Calu3 (cell line): ENCODE measurements around the gene AFF2. TPM values are rescaled to one million over a fixed set of nuclear protein-coding genes. Genes with fewer than 3 reads are reported as not detected.

Experiments
- BruUV-seq: library from RNA; stranded (reverse); fragments of 400-500 nt; replicated peaks from 2 replicates; lab custom pipeline; 2021; lab: Mats Ljungman, UMichigan
- CTCF ChIA-PET: fragments of 300-600 bp; sonication (Branson Sonifier 250); formaldehyde crosslinking; loops from one replicate; lab custom pipeline; 2022; ENCODE audit warnings: antibody characterized with exemption; lab: Charles Lee
- DNase-seq: peaks from one replicate; pipeline ENCODE4 v3.0.0; 2022
- H3K27ac Mint-ChIP-seq: one replicate; pipeline ENCODE4 v1.8.0; 2022; ENCODE audit warnings: mixed read lengths; ENCODE audit not compliant: unreplicated experiment
- H3K27me3 Mint-ChIP-seq: one replicate; pipeline ENCODE4 v1.8.0; 2022; ENCODE audit warnings: mixed read lengths; ENCODE audit not compliant: unreplicated experiment
- H3K36me3 Mint-ChIP-seq: one replicate; pipeline ENCODE4 v1.8.0; 2022; ENCODE audit warnings: mild to moderate bottlenecking, moderate library complexity, mixed read lengths; ENCODE audit not compliant: insufficient read depth, unreplicated experiment
- H3K4me1 Mint-ChIP-seq: one replicate; pipeline ENCODE4 v1.8.0; 2022; ENCODE audit warnings: mild to moderate bottlenecking, low read depth, mixed read lengths; ENCODE audit not compliant: unreplicated experiment
- H3K4me3 Mint-ChIP-seq: one replicate; pipeline ENCODE4 v1.8.0; 2022; ENCODE audit warnings: mild to moderate bottlenecking, low read depth, moderate library complexity, mixed read lengths; ENCODE audit not compliant: unreplicated experiment
- H3K9me3 Mint-ChIP-seq: one replicate; pipeline ENCODE4 v1.8.0; 2022; ENCODE audit warnings: low read depth, mixed read lengths; ENCODE audit not compliant: unreplicated experiment
- CTCF ChIP-seq: fragments of 200-600 bp; IDR thresholded peaks from one replicate; pipeline ENCODE4 v1.8.0; 2022; ENCODE audit warnings: antibody characterized with exemption; ENCODE audit not compliant: unreplicated experiment
- intact Hi-C: fragments of 100-400 bp; cut with micrococcal nuclease; formaldehyde crosslinking; loops from one replicate; pipeline ENCODE4 v1.10.0; 2022; ENCODE audit not compliant: unreplicated experiment
- total RNA-seq: library from RNA; stranded (reverse); gene quantifications from 2 replicates; pipeline ENCODE4 v1.2.3, GENCODE V29; 2022

AFF2 gene
- total RNA-seq, 1 experiment from 2014 or later: 0.17 TPM

GRCh38 chrX:148961985-148962384, 461.6 kb downstream of the AFF2 start:
- CTCF ChIA-PET: no interaction called here
- no peak overlapping the region for H3K4me3 Mint-ChIP-seq
- H3K27me3 Mint-ChIP-seq: no peaks in the 10 kb centered on the region
- intact Hi-C loops: no loop called here
- H3K9me3 Mint-ChIP-seq: peaks cover 2% of the 10 kb centered on the region
- no peaks in the 10 kb centered on the region for H3K4me1 Mint-ChIP-seq
- BruUV-seq: no TSS peak
- DNase-seq: no peak
- H3K27ac Mint-ChIP-seq: no peak overlapping the region
- TF ChIP-seq CTCF: no peak
- no peaks in the 10 kb centered on the region for H3K36me3 Mint-ChIP-seq

- Mint-ChIP-seq H3K9me3 (peaks cover 5% of the 10 kb centered on the region), H3K27me3 (no peaks in the 10 kb centered on the region), H3K27ac (no peak overlapping the region), H3K4me3 (no peak overlapping the region), H3K4me1 (no peaks in the 10 kb centered on the region), H3K36me3 (no peaks in the 10 kb centered on the region)
- TF ChIP-seq CTCF: no peak
- no peak for DNase-seq
- CTCF ChIA-PET: no interaction called here
- no TSS peak for BruUV-seq
- intact Hi-C loops: no loop called here
Measured at GRCh38 chrX:148976571-148977400, 476.4 kb downstream of the AFF2 start.

- no peak for DNase-seq
- no TSS peak for BruUV-seq
- H3K9me3 Mint-ChIP-seq: peaks cover 9% of the 10 kb centered on the region
- no peak overlapping the region for H3K27ac Mint-ChIP-seq
- no peak overlapping the region for H3K4me3 Mint-ChIP-seq
- TF ChIP-seq CTCF: no peak
- no peaks in the 10 kb centered on the region for H3K4me1 Mint-ChIP-seq
- no peaks in the 10 kb centered on the region for H3K36me3 Mint-ChIP-seq
- CTCF ChIA-PET: no interaction called here
- no peaks in the 10 kb centered on the region for H3K27me3 Mint-ChIP-seq
- intact Hi-C loops: no loop called here
Measured at GRCh38 chrX:148979786-148980185, 479.4 kb downstream of the AFF2 start.

- Mint-ChIP-seq H3K27ac (no peak overlapping the region), H3K4me1 (no peaks in the 10 kb centered on the region), H3K27me3 (no peaks in the 10 kb centered on the region), H3K9me3 (peaks cover 9% of the 10 kb centered on the region), H3K4me3 (no peak overlapping the region), H3K36me3 (no peaks in the 10 kb centered on the region)
- intact Hi-C loops: no loop called here
- no TSS peak for BruUV-seq
- CTCF ChIA-PET: no interaction called here
- DNase-seq: no peak
- TF ChIP-seq CTCF: no peak
Measured at GRCh38 chrX:148984238-148984637, 483.8 kb downstream of the AFF2 start.
